GM23338 (cell line): ENCODE data around the gene STMN3.

ENCODE experiments used
- CREB1 ChIP-seq: fragments of 250-450 bp; sonication (Bioruptor Pico); IDR thresholded peaks from 2 replicates; pipeline ENCODE4 v1.5.0; 2020; ENCODE audit warnings: low read depth, mild to moderate bottlenecking, moderate library complexity
- CTCF ChIP-seq, 2 experiments: fragments of 200-600 bp in 1 of 2; sonication (generic) in 1 of 2; conservative IDR thresholded peaks; 2 replicates each; pipeline versions ENCODE4 v1.5.1 to v1.6.1; 2016 to 2017; ENCODE audit warnings: antibody characterized with exemption in 2 of 2, low read depth in 2 of 2, mild to moderate bottlenecking in 2 of 2, moderate library complexity in 1 of 2
- ETS1 ChIP-seq: IDR thresholded peaks from 2 replicates; pipeline ENCODE4 v1.6.1; 2016; ENCODE audit warnings: antibody characterized with exemption
- EZH2 ChIP-seq: fragments of 200-600 bp; sonication (generic); IDR thresholded peaks from one replicate; pipeline ENCODE4 v1.8.0; 2017; ENCODE audit warnings: antibody characterized with exemption, mild to moderate bottlenecking, low read depth; ENCODE audit not compliant: unreplicated experiment
- EZH2phosphoT487 ChIP-seq: fragments of 200-600 bp; sonication (generic); IDR thresholded peaks from one replicate; pipeline ENCODE4 v1.8.1; 2018; ENCODE audit warnings: antibody characterized with exemption; ENCODE audit not compliant: unreplicated experiment
- JUNB ChIP-seq: IDR thresholded peaks from one replicate; pipeline ENCODE4 v1.6.1; 2016; ENCODE audit warnings: antibody characterized with exemption; ENCODE audit not compliant: unreplicated experiment
- POLR2AphosphoS5 ChIP-seq: IDR thresholded peaks from 2 replicates; pipeline ENCODE4 v1.6.1; 2016; ENCODE audit warnings: antibody characterized with exemption, low read depth
- REST ChIP-seq: IDR thresholded peaks from one replicate; pipeline ENCODE4 v1.6.1; 2018; ENCODE audit warnings: antibody characterized with exemption; ENCODE audit not compliant: unreplicated experiment

GRCh38 chr20:63667858-63668257 lies 14.6 kb upstream of the STMN3 start:
- TF ChIP-seq POLR2AphosphoS5 (no peak), CTCF (conservative IDR thresholded peaks at IDR 0.05; ENCODE audit: low read depth in 2 of 2) (no peak), CREB1 (no peak), EZH2 (no peak), ETS1 (no peak), EZH2phosphoT487 (no peak), REST (no peak), JUNB (no peak)
